GM12878 (cell line): ENCODE data around the gene PCDHGC3. TPM values are rescaled to one million over a fixed set of nuclear protein-coding genes. Genes with fewer than 3 reads are reported as not detected.

Experiments used
- ATAC-seq: fragments of 200-7000 bp; cut with Tn5 transposase; 3 replicates; pipeline ENCODE4 v1.9.1; 2020; ENCODE audit warnings: mild to moderate bottlenecking, moderate library complexity
- BruUV-seq: library from RNA; stranded (reverse); fragments of 400-500 nt; replicated peaks from 2 replicates; lab custom pipeline; 2021; lab: Mats Ljungman, UMichigan
- CTCF ChIA-PET: fragments of 300-600 bp; sonication (Branson Sonifier 250); formaldehyde crosslinking; extraction: SDS; loops from one replicate; lab custom pipeline; 2021; ENCODE audit warnings: inconsistent platforms; lab: Yijun Ruan, JAX
- POLR2A ChIA-PET: fragments of 350-600 bp; formaldehyde crosslinking; extraction: SDS; loops from one replicate; lab custom pipeline; 2021; ENCODE audit warnings: inconsistent platforms; lab: Charles Lee
- RAD21 ChIA-PET: fragments of 300-600 bp; sonication (Branson Sonifier 250); formaldehyde crosslinking; loops from one replicate; lab custom pipeline; 2023; ENCODE audit warnings: antibody characterized with exemption; ENCODE audit not compliant: unreplicated experiment; lab: Charles Lee
- SMC1A ChIA-PET: fragments of 300-600 bp; sonication (Branson Sonifier 250); formaldehyde crosslinking; loops from one replicate; lab custom pipeline; 2023; ENCODE audit not compliant: unreplicated experiment, uncharacterized antibody; lab: Charles Lee
- DNase-seq: peaks from one replicate; pipeline ENCODE4 v3.0.0-alpha.2; 2011; ENCODE audit warnings: low read depth, low spot score
- FAIRE-seq: peaks from 3 replicates; lab custom pipeline; 2011; peaks lifted over from hg19 to GRCh38; lab: Jason Lieb, UNC
- H2AFZ ChIP-seq: 2 replicates; pipeline ENCODE4 v1.6.0; 2011; ENCODE audit warnings: low read depth, low read length, control low read depth; ENCODE audit not compliant: control insufficient read depth
- H3K27ac ChIP-seq: 2 replicates; pipeline ENCODE4 v1.5.1; 2011; ENCODE audit warnings: control low read depth; ENCODE audit not compliant: control insufficient read depth, insufficient read depth
- H3K27me3 ChIP-seq, 2 experiments: replicated peaks in 1 of 2; 2 replicates each; pipeline versions ENCODE4 v1.6.0 to v1.6.1; 2011; ENCODE audit warnings: low read length in 1 of 2; ENCODE audit not compliant: control insufficient read depth in 2 of 2, insufficient read depth in 2 of 2
- H3K36me3 ChIP-seq, 2 experiments: 2 replicates each; pipeline ENCODE4 v1.5.1; 2011; ENCODE audit warnings: low read length in 1 of 2; ENCODE audit not compliant: control insufficient read depth in 2 of 2, insufficient read depth in 2 of 2
- H3K4me1 ChIP-seq: 2 replicates; pipeline ENCODE4 v1.6.1; 2011; ENCODE audit warnings: mild to moderate bottlenecking, low read length, moderate library complexity, mixed read lengths; ENCODE audit not compliant: control insufficient read depth, insufficient read depth
- H3K4me2 ChIP-seq: 2 replicates; pipeline ENCODE4 v1.6.0; 2011; ENCODE audit warnings: control low read depth; ENCODE audit not compliant: control insufficient read depth, insufficient read depth
- H3K4me3 ChIP-seq: fragments of 200-600 bp; sonication (generic); 2 replicates; pipeline ENCODE4 v1.5.1; 2016
- H3K79me2 ChIP-seq: 2 replicates; pipeline ENCODE4 v1.6.0; 2011; ENCODE audit warnings: low read length; ENCODE audit not compliant: control insufficient read depth, insufficient read depth
- H3K9ac ChIP-seq: 2 replicates; pipeline ENCODE4 v1.8.0; 2011; ENCODE audit warnings: low read length, control low read depth, mixed read lengths; ENCODE audit not compliant: control insufficient read depth, insufficient read depth
- H3K9me3 ChIP-seq: replicated peaks from 3 replicates; pipeline ENCODE4 v1.5.1; 2011; ENCODE audit warnings: mild to moderate bottlenecking, low read length; ENCODE audit not compliant: control insufficient read depth, insufficient read depth
- H4K20me1 ChIP-seq: 2 replicates; pipeline ENCODE4 v1.6.0; 2011; ENCODE audit not compliant: control insufficient read depth, insufficient read depth
- EGR1 ChIP-seq, 2 experiments: IDR thresholded peaks; 1 replicate in 1 of 2; 2 replicates in 1 of 2; pipeline ENCODE4 v1.6.1; 2011 to 2012; ENCODE audit warnings: low read depth in 2 of 2, low read length in 2 of 2, borderline replicate concordance in 1 of 2, mild to moderate bottlenecking in 1 of 2, moderate library complexity in 1 of 2
- IRF3 ChIP-seq: fragments of 450-650 bp; IDR thresholded peaks from 2 replicates; pipeline ENCODE4 v1.6.1; 2014; ENCODE audit warnings: mild to moderate bottlenecking
- JUND ChIP-seq: IDR thresholded peaks from 2 replicates; pipeline ENCODE4 v1.6.1; 2012; ENCODE audit warnings: low read depth, mild to moderate bottlenecking, low read length, improper control_type of control experiment, moderate library complexity
- NRF1 ChIP-seq: conservative IDR thresholded peaks from 2 replicates; pipeline ENCODE4 v1.6.1; 2011; ENCODE audit warnings: mild to moderate bottlenecking, low read depth, low read length, improper control_type of control experiment
- RELB ChIP-seq: fragments of 450-650 bp; IDR thresholded peaks from 2 replicates; pipeline ENCODE4 v1.6.1; 2017; ENCODE audit warnings: low read depth, mild to moderate bottlenecking, moderate library complexity
- SMAD1 ChIP-seq: fragments of 450-650 bp; IDR thresholded peaks from 2 replicates; pipeline ENCODE4 v1.6.1; 2018; ENCODE audit warnings: mild to moderate bottlenecking, low read depth; ENCODE audit not compliant: partially characterized antibody
- STAT1 ChIP-seq: fragments of 450-650 bp; conservative IDR thresholded peaks from 2 replicates; pipeline ENCODE4 v1.6.1; 2014; ENCODE audit warnings: antibody characterized with exemption, mild to moderate bottlenecking
- TARDBP ChIP-seq: IDR thresholded peaks from 2 replicates; pipeline ENCODE4 v1.6.1; 2016; ENCODE audit warnings: borderline replicate concordance
- WGBS: methylation state at CpG from one replicate; pipeline ENCODE4 v1.1.6; 2016; ENCODE audit warnings: low lambda C conversion rate; ENCODE audit not compliant: insufficient replicate concordance, insufficient coverage; ENCODE audit errors: missing lambda C conversion rate; 5-methylcytosine and 5-hydroxymethylcytosine counted together
- in situ Hi-C: fragments of 300-500 bp; cut with MboI; formaldehyde crosslinking; loops from 9 replicates; pipeline ENCODE4 v1.14.3; 2018; ENCODE audit warnings: mixed read lengths
- intact Hi-C: fragments of 100-400 bp; cut with micrococcal nuclease; formaldehyde crosslinking; loops from one replicate; pipeline ENCODE4 v1.14.2; 2022; ENCODE audit not compliant: unreplicated experiment
- polyA plus RNA-seq, 11 experiments: library from polyadenylated mRNA; depleted of rRNA in 4 of 11; unstranded in 6 of 11; stranded (reverse) in 5 of 11; fragments of >200 nt; fragmentation: Nextera tagmentation in 4 of 11; fragmentation: Illumina TruSeq in 1 of 11; extraction: Ambion mirVana in 4 of 11; extraction: Trizol in 1 of 11; gene quantifications; 1 replicate in 1 of 11; 2 replicates in 10 of 11; pipeline versions ENCODE4 v1.2.1 to v1.2.3, GENCODE V29; 2011 to 2016; ENCODE audit warnings: inconsistent platforms in 2 of 11, missing spikeins in 2 of 11, low read depth in 1 of 11
- total RNA-seq, 4 experiments: library from RNA; depleted of rRNA in 3 of 4; stranded (reverse); fragments of >200 nt in 3 of 4; fragmentation: Illumina TruSeq in 1 of 4; extraction: Trizol in 1 of 4; gene quantifications; 2 replicates each; pipeline versions ENCODE4 v1.2.1 to v1.2.3, GENCODE V29; 2013 to 2021

PCDHGC3 gene
- total and polyA plus RNA-seq, 10 of the 15 experiments (the other 5 are each of a cell fraction or from before 2014, with no cell fraction given): 0.53 to 22.1 (median 12.0) TPM

GRCh38 chr5:141507387-141508091, 31.8 kb downstream of the PCDHGC3 start (continued):
- TF ChIP-seq RELB (no peak), JUND (no peak), IRF3 (no peak), STAT1 (no peak), NRF1 (no peak), SMAD1 (no peak)
- TF ChIP-seq, all 136 proteins: peak for 23

- RAD21 ChIA-PET: interaction anchor here (0.8 to 11.6 kb wide), 13 partner anchors 15 to 128 kb away, joined by 3 to 109 read pairs (median 6); partner anchors contain the start of genes HDAC3, PCDHGA10, PCDHGA11 and PCDHGA12
- in situ Hi-C loops: no loop called here
- TF ChIP-seq TARDBP: no peak
- TF ChIP-seq EGR1 (IDR thresholded peaks at IDR 0.05; ENCODE audit: borderline replicate concordance in 1 of 2, low read depth in 2 of 2, low read length in 2 of 2): peak in 1 of 2 experiments; percentile 63; a peak in 2 of 3 replicates
- TF ChIP-seq, all 136 proteins: peak for 1
- Histone ChIP-seq H3K4me3 (peak overlapping the region; percentile 65), H3K9ac (peak overlapping the region; percentile 38), H3K4me1 (peaks cover 76% of the 10 kb centered on the region), H3K36me3 (peaks cover 0 to 4% of the 10 kb centered on the region in 2 experiments; a peak in 1 of 4 replicates), H3K27me3 (no peaks in the 10 kb centered on the region), H2AFZ (peak overlapping the region; percentile 16; the same call in 1 of the 2 replicates), H3K4me2 (peak overlapping the region; percentile 78), H3K27ac (peak overlapping the region; percentile 90), H3K9me3 (no peaks in the 10 kb centered on the region), H4K20me1 (no peaks in the 10 kb centered on the region), H3K79me2 (peaks cover 15% of the 10 kb centered on the region)
- no TSS peak for BruUV-seq
- intact Hi-C loops: no loop called here
- no peak for DNase-seq
- 1% methylated on average over 9 of the region's 9 CpGs for WGBS
- SMC1A ChIA-PET: interaction anchor here (1.2 to 10.8 kb wide), 12 partner anchors 8 to 139 kb away, joined by 3 to 176 read pairs (median 8); partner anchors contain the start of genes PCDHGA11, PCDHGA12, PCDHGB3 and PCDHGC3
- POLR2A ChIA-PET: interaction anchor here (1.2 to 2.0 kb wide), 3 partner anchors 26 to 111 kb away, joined by 3 to 5 read pairs (median 4); partner anchors contain the start of gene DIAPH1
- FAIRE-seq: no peak
- ATAC-seq: peak; percentile 2; the same call in 2 of the 3 replicates
- CTCF ChIA-PET: interaction anchor here (0.9 to 11.9 kb wide), 13 partner anchors 15 to 188 kb away, joined by 3 to 213 read pairs (median 15); partner anchors contain the start of genes DIAPH1, HDAC3, PCDHGA10 and PCDHGA11
Measured at GRCh38 chr5:141508440-141508797, 32.7 kb downstream of the PCDHGC3 start.
